Dedifferentiated amniotic fluid mesenchymal stem cell (primary cell): ENCODE results near the gene FHAD1.
"Not testable (repeated sequence)": the region's sequence is repeated elsewhere in the genome, so short reads cannot be mapped to it uniquely, and the experiment has no call there.

Experiments used
- DNase-seq: peaks from one replicate; pipeline ENCODE4 v3.0.0-alpha.2; 2016; ENCODE audit errors: extremely low spot score

Gene FHAD1

GRCh38 chr1:15370781-15371520 is 123.9 kb downstream of the FHAD1 start:
- DNase-seq: no peak

- no peak for DNase-seq
Observed at GRCh38 chr1:15371610-15372545, 124.9 kb downstream of the FHAD1 start.

GRCh38 chr1:15378729-15379128 is 131.7 kb downstream of the FHAD1 start:
- DNase-seq: no peak

GRCh38 chr1:15379151-15379550 is 132.1 kb downstream of the FHAD1 start:
- DNase-seq: not testable (repeated sequence)

GRCh38 chr1:15380601-15381508 is 133.8 kb downstream of the FHAD1 start:
- no peak for DNase-seq

GRCh38 chr1:15381805-15382204 is 134.8 kb downstream of the FHAD1 start:
- no peak for DNase-seq

GRCh38 chr1:15382601-15383518 is 135.8 kb downstream of the FHAD1 start:
- no peak for DNase-seq

- no peak for DNase-seq
Observed at GRCh38 chr1:15383810-15384209, 136.8 kb downstream of the FHAD1 start.

GRCh38 chr1:15384301-15384901 is 137.4 kb downstream of the FHAD1 start:
- no peak for DNase-seq

GRCh38 chr1:15385420-15385819 is 138.4 kb downstream of the FHAD1 start:
- no peak for DNase-seq

GRCh38 chr1:15386164-15386749 is 139.2 kb downstream of the FHAD1 start:
- no peak for DNase-seq

- no peak for DNase-seq
Observed at GRCh38 chr1:15388201-15388880, 141.3 kb downstream of the FHAD1 start.

- not testable (repeated sequence) for DNase-seq
Observed at GRCh38 chr1:15389828-15390227, 142.8 kb downstream of the FHAD1 start.

GRCh38 chr1:15390667-15391066 is 143.6 kb downstream of the FHAD1 start:
- DNase-seq: no peak

- no peak for DNase-seq
Observed at GRCh38 chr1:15391366-15391765, 144.3 kb downstream of the FHAD1 start.

GRCh38 chr1:15393475-15394257 is 146.6 kb downstream of the FHAD1 start:
- DNase-seq: no peak

- no peak for DNase-seq
Observed at GRCh38 chr1:15394258-15394690, 147.3 kb downstream of the FHAD1 start.

- no peak for DNase-seq
Observed at GRCh38 chr1:15397236-15397635, 150.2 kb downstream of the FHAD1 start.
